Lung microvascular endothelial cell (primary cell): Measurements from ENCODE around the gene MRAP. TPM values are rescaled to one million over a fixed set of nuclear protein-coding genes. Genes with fewer than 3 reads are reported as not detected.

ENCODE experiments used
- DNase-seq, 2 donors: peaks; one replicate each; pipeline versions ENCODE4 v3.0.0 to v3.0.0-alpha.2; 2010; ENCODE audit warnings: low read depth in 2 of 2
- total RNA-seq: library from RNA; depleted of rRNA; stranded (reverse); fragments of >200 nt; gene quantifications from 2 replicates; pipeline ENCODE4 v1.2.1, GENCODE V29; 2014

Gene MRAP
- total RNA-seq, 1 donor from 2014 or later = not detected

DNA sequence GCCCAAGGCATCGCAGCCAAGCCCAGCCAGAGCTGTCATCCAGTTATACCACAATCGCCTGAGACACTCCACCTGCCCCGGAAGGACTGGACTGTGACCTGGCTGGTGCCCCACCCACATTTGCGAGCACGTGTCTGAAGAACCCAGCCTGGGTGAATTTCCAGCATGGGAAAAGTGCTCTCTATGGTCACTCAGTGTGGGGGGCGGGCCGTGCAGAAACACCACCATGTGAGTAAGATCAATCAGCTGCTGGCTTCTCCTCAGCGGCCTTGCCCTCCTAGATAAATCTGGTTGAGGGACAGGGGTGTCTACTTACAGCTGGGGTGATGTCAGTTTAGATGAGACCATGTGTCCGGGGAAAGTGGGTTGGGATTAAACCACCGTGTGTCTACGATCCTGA lies 49.3 kb downstream of the MRAP start:
- DNase-seq = no peak

DNA sequence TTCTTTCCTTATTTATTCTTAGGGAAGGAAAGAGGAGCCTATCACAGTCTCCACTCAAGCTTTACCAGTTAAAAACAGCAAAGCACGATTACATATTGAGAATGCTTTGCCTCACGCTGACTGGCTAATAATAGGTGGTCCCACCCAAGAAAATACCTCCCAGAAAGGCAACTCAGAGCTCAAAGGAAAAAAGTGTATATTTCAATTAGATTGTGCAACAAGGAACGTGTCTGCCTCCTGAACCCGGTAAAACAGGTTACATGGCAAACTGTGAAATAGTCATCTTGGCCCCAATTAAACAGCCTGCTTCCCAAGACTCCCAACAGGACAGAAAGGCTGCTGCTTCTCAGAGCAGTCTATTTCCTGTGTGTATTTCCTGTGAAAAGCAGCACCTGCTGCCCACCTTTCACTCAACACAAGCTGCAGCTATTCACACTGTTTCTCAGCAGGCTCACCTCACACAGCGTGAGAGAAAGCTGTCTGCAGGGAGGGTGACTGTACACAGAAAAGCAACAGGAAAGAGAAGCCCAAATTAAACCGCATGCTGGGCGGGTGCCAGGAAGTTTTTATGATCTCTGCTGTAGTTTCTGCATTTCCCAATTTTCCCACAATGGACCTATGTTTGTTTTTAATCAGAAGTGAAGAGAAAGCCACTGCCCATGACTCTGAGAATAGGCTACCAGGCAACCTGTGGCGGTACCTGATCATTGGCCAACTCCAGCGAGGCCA lies 50.1 kb downstream of the MRAP start:
- peak in 1 of 2 donors; percentile 44 for DNase-seq

- no peak for DNase-seq
Observed at GRCh38 chr21:32349333-32349944, 50.8 kb downstream of the MRAP start.

GRCh38 chr21:32350211-32350980 lies 51.7 kb downstream of the MRAP start:
- DNase-seq = no peak

DNA sequence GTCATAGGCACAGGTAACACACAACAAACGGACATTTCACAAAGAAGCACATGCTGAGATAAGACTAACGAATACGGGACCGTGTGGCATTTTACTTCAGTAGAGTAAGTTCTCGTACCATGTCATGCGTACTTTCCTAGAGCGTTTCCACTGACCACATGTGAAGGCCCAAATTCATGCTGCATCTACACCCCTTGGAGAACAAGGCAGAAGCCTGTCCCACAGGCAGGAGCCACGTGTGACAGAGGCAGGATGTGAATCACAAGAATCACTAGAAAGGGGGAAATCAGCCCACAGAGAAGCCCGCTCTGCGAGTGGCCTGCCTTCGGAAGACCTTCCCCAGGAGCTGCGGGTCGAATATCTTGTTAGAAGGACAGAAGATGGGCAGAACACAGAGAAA lies 52.3 kb downstream of the MRAP start:
- peak in 1 of 2 donors; percentile 45 for DNase-seq

DNA sequence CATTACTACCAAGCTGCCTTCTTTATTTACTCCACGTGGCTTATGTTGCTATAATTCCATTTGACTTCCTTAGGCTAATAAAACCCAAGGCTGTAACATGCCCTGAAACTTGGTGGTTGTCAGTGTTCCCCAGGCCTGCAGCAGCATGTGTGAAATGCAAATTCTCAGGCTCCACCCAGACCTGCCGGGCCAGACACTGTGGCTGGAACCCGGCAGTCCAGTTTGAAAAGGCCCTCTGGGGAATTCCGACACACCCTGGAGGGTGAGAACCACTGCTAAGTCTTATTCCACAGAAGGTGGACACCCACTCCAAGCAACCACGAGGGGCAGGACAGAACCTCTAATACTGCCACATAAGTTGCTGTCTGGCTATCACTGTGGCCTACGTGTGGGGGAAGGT lies 52.8 kb downstream of the MRAP start:
- DNase-seq = no peak

DNA sequence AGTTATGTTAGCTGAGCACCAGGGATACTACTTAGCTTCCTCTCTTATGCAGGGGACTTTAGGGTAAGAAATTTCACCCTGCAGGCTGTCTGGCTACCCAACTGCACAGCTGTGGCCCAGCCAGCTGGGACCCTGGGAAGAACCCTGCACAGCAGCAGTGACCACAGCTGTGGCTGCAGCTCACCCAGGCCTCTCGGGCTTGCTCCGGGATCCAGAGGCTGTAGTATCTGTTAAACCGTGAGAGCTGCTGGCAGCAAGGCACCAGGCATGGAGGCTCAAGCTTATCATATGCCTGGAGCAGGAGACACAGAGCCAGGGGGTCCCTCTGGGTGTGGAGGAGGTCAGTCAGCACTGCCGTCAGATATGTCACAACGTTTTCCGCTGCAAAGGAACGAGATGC lies 53.9 kb downstream of the MRAP start:
- DNase-seq = no peak

DNA sequence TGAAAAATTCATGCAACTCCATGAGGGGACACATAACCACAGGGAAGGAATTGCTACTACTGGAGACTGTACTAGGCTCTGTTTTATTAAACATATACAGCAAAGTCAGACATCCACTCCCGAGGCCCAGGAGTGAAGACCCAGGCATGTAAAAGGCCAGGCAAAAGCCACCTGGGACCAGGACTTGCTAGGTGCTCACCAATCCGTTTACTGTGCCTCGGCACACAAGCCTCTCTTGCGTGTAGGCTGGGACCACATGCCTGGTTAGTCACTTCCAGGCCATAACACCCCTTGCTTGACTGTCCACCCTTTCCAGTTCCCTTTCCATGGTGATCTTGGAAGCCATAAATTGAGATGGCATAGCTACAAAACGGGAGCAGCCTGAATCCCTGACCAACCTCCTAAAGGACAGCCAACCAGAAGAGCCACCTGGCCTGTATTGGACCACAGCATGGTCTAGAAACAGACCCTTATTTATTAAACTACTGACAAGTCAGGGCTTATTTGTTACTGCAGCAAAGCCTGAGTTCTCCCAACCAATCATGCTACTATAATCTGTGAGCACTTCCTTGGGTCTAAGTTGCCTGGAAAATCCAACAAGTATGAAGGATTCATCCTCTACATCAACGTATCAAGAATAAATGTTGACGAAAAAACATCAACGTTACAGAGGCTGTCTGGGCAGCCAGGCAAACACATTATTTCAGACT lies 54.5 kb downstream of the MRAP start:
- no peak for DNase-seq

DNA sequence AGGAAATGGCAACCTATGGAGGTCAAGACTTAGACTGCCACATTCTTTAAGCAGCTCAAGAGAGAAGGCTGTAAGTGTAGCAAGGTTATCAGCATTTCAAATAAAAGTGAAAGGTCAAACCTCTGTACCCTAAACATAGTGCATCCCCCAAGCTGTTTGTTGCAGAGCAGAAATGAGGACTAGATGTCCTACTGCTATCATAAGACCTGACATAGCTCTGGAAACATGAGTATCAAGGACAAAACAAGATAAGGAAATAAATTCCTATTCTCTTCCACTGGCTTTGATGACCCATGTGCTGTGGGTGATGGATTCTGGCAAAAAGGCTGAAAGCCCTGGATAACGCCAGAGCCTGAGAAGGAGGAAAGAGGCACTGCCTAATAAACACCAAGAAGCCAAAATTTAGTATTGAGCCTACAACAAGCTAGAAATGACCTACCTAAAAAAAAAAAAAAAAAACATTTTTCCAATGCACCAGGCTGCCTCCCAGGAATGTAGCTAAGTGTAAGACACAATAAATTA lies 58.3 kb downstream of the MRAP start:
- DNase-seq = no peak

GRCh38 chr21:32359719-32360260 lies 61.1 kb downstream of the MRAP start:
- peak; percentile 15 to 25 for DNase-seq

- peak; percentile 48 to 58 for DNase-seq
Observed at GRCh38 chr21:32360401-32360975, 61.8 kb downstream of the MRAP start.

Other genes with a start within 250 kb of the MRAP start
- 3.0 and 7.0 TPM in 2 replicates for gene MIS18A, start 19.8 kb upstream of the MRAP start, total RNA-seq
- gene URB1, start 94.2 kb downstream of the MRAP start, total RNA-seq = 12.6 and 16.5 TPM in 2 replicates
- 13.5 and 13.7 TPM in 2 replicates for gene EVA1C, start 113.9 kb downstream of the MRAP start, total RNA-seq